Measurements from ENCODE around the gene PLXNC1. TPM values are rescaled to one million over a fixed set of nuclear protein-coding genes. Genes with fewer than 3 reads are reported as not detected.

Gene PLXNC1
- total RNA-seq, 2 donors from 2014 or later, result 8.4 to 12.4 TPM

- intact Hi-C loops (cut with DNase I), result no loop called here
- no peak overlapping the region for H3K27ac ChIP-seq
These were observed 23.7 kb downstream of the PLXNC1 start for GRCh38 chr12:94172031-94172430.

DNA sequence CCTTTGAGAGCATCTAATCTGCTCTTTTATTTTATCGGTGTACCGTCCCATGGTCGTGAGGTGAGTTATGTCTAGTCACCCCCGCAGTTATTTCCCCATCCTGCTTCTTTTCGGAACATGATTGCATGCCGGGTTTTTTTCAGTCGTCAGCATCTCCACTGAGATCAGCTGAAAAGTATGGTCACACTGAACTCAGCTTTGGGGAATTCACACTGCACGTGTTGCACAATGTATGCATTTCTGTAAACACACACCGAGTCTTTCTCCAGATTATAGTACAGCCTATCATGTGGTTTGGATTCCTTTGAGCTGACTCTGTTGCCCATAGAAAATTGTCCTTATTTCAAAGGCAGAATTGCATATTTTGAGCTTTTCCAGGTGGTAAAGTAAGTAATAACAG lies 24.6 kb downstream of the PLXNC1 start:
- DNase-seq, result no peak

More at GRCh38 chr12:94172031-94172430, 23.7 kb downstream of the PLXNC1 start:
- Histone ChIP-seq H3K36me3 (no peaks in the 10 kb centered on the region), H3K9ac (ENCODE audit: low read depth in 2 of 2, low read length in 2 of 2) (no peak overlapping the region), H3K4me1 (no peaks in the 10 kb centered on the region), H3K9me3 (no peaks in the 10 kb centered on the region), H3K4me3 (no peak overlapping the region), H3K27me3 (no peaks in the 10 kb centered on the region)
- no peak for TF ChIP-seq CTCF (IDR thresholded peaks at IDR 0.05)
- DNase-seq, result no peak

GRCh38 chr12:94173660-94174265 lies 25.4 kb downstream of the PLXNC1 start:
- DNase-seq, result no peak
- H3K4me1 ChIP-seq, result no peaks in the 10 kb centered on the region
- no peaks in the 10 kb centered on the region for H3K9me3 ChIP-seq
- no peak overlapping the region for H3K9ac ChIP-seq (ENCODE audit: low read depth in 2 of 2, low read length in 2 of 2)
- H3K27ac ChIP-seq, result peak overlapping the region; percentile 33
- no peak for TF ChIP-seq CTCF (IDR thresholded peaks at IDR 0.05)
- intact Hi-C loops (cut with DNase I), result no loop called here
- no peaks in the 10 kb centered on the region for H3K27me3 ChIP-seq
- no peaks in the 10 kb centered on the region for H3K36me3 ChIP-seq
- H3K4me3 ChIP-seq, result no peak overlapping the region

More for the DNA sequence above, 24.6 kb downstream of the PLXNC1 start:
- no peaks in the 10 kb centered on the region for H3K9me3 ChIP-seq
- peak overlapping the region; percentile 15 for H3K27ac ChIP-seq
- H3K9ac ChIP-seq (ENCODE audit: low read depth in 2 of 2, low read length in 2 of 2), result no peak overlapping the region
- H3K4me3 ChIP-seq, result no peak overlapping the region
- no peaks in the 10 kb centered on the region for H3K36me3 ChIP-seq
- TF ChIP-seq CTCF (IDR thresholded peaks at IDR 0.05), result no peak
- H3K27me3 ChIP-seq, result no peaks in the 10 kb centered on the region
- no peaks in the 10 kb centered on the region for H3K4me1 ChIP-seq
- intact Hi-C loops (cut with DNase I), result no loop called here

- no peaks in the 10 kb centered on the region for H3K36me3 ChIP-seq
- H3K9ac ChIP-seq (ENCODE audit: low read depth in 2 of 2, low read length in 2 of 2), result no peak overlapping the region
- no peak for TF ChIP-seq CTCF (IDR thresholded peaks at IDR 0.05)
- DNase-seq, result no peak
- intact Hi-C loops (cut with DNase I), result no loop called here
- no peaks in the 10 kb centered on the region for H3K4me1 ChIP-seq
- no peak overlapping the region for H3K4me3 ChIP-seq
- H3K9me3 ChIP-seq, result no peaks in the 10 kb centered on the region
- H3K27ac ChIP-seq, result peak overlapping the region; percentile 33
- no peaks in the 10 kb centered on the region for H3K27me3 ChIP-seq
These were observed 26.2 kb downstream of the PLXNC1 start for GRCh38 chr12:94174576-94174975.

GRCh38 chr12:94175763-94176668 lies 27.6 kb downstream of the PLXNC1 start:
- no peak for TF ChIP-seq CTCF (IDR thresholded peaks at IDR 0.05)
- intact Hi-C loops (cut with DNase I), result no loop called here
- no peak overlapping the region for H3K27ac ChIP-seq

More at GRCh38 chr12:94175763-94176668, 27.6 kb downstream of the PLXNC1 start:
- no peak overlapping the region for H3K9ac ChIP-seq (ENCODE audit: low read depth in 2 of 2, low read length in 2 of 2)
- no peak overlapping the region for H3K4me3 ChIP-seq
- no peaks in the 10 kb centered on the region for H3K36me3 ChIP-seq
- no peaks in the 10 kb centered on the region for H3K9me3 ChIP-seq
- H3K4me1 ChIP-seq, result no peaks in the 10 kb centered on the region
- no peaks in the 10 kb centered on the region for H3K27me3 ChIP-seq
- no peak for DNase-seq

All from colonic mucosa (tissue), 4 donors.